Calu3 (cell line): ENCODE results near the gene RFC2. TPM values are rescaled to one million over a fixed set of nuclear protein-coding genes. Genes with fewer than 3 reads are reported as not detected.
"Not testable (repeated sequence)": the region's sequence is repeated elsewhere in the genome, so short reads cannot be mapped to it uniquely, and the experiment has no call there.

Experiments used
- BruUV-seq: library from RNA; stranded (reverse); fragments of 400-500 nt; replicated peaks from 2 replicates; lab custom pipeline; 2021; lab: Mats Ljungman, UMichigan
- CTCF ChIA-PET: fragments of 300-600 bp; sonication (Branson Sonifier 250); formaldehyde crosslinking; loops from one replicate; lab custom pipeline; 2022; ENCODE audit warnings: antibody characterized with exemption; lab: Charles Lee
- DNase-seq: peaks from one replicate; pipeline ENCODE4 v3.0.0; 2022
- H3K27ac Mint-ChIP-seq: one replicate; pipeline ENCODE4 v1.8.0; 2022; ENCODE audit warnings: mixed read lengths; ENCODE audit not compliant: unreplicated experiment
- H3K27me3 Mint-ChIP-seq: one replicate; pipeline ENCODE4 v1.8.0; 2022; ENCODE audit warnings: mixed read lengths; ENCODE audit not compliant: unreplicated experiment
- H3K36me3 Mint-ChIP-seq: one replicate; pipeline ENCODE4 v1.8.0; 2022; ENCODE audit warnings: mild to moderate bottlenecking, moderate library complexity, mixed read lengths; ENCODE audit not compliant: insufficient read depth, unreplicated experiment
- H3K4me1 Mint-ChIP-seq: one replicate; pipeline ENCODE4 v1.8.0; 2022; ENCODE audit warnings: mild to moderate bottlenecking, low read depth, mixed read lengths; ENCODE audit not compliant: unreplicated experiment
- H3K4me3 Mint-ChIP-seq: one replicate; pipeline ENCODE4 v1.8.0; 2022; ENCODE audit warnings: mild to moderate bottlenecking, low read depth, moderate library complexity, mixed read lengths; ENCODE audit not compliant: unreplicated experiment
- H3K9me3 Mint-ChIP-seq: one replicate; pipeline ENCODE4 v1.8.0; 2022; ENCODE audit warnings: low read depth, mixed read lengths; ENCODE audit not compliant: unreplicated experiment
- CTCF ChIP-seq: fragments of 200-600 bp; IDR thresholded peaks from one replicate; pipeline ENCODE4 v1.8.0; 2022; ENCODE audit warnings: antibody characterized with exemption; ENCODE audit not compliant: unreplicated experiment
- intact Hi-C: fragments of 100-400 bp; cut with micrococcal nuclease; formaldehyde crosslinking; loops from one replicate; pipeline ENCODE4 v1.10.0; 2022; ENCODE audit not compliant: unreplicated experiment
- total RNA-seq: library from RNA; stranded (reverse); gene quantifications from 2 replicates; pipeline ENCODE4 v1.2.3, GENCODE V29; 2022

RFC2 gene
- total RNA-seq, 1 experiment from 2014 or later, result 32.5 TPM

DNA sequence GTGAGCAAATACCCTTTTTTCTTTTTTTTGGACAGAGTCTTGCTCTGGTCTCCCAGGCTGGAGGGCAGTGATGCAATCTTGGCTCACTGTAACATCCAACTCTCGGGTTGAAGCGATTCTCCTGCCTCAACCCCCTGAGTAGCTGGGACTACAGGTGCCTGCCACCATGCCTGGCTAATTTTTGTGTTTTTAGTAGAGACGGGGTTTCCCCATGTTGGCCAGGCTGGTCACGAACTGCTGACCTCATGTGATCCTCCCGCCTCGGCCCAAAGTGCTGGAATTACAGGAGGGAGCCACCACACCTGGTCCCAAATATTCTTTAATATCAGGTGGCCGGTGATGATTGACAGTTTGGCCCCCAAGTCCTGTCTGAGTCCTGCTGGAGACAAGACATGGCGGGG is 37.8 kb downstream of the RFC2 start:
- no peak for DNase-seq
- Mint-ChIP-seq H3K4me1 (no peaks in the 10 kb centered on the region), H3K36me3 (no peaks in the 10 kb centered on the region), H3K27me3 (no peaks in the 10 kb centered on the region), H3K9me3 (no peaks in the 10 kb centered on the region), H3K4me3 (no peak overlapping the region), H3K27ac (no peak overlapping the region)
- CTCF ChIA-PET, result no interaction called here
- no TSS peak for BruUV-seq
- TF ChIP-seq CTCF, result no peak
- intact Hi-C loops, result no loop called here

DNA sequence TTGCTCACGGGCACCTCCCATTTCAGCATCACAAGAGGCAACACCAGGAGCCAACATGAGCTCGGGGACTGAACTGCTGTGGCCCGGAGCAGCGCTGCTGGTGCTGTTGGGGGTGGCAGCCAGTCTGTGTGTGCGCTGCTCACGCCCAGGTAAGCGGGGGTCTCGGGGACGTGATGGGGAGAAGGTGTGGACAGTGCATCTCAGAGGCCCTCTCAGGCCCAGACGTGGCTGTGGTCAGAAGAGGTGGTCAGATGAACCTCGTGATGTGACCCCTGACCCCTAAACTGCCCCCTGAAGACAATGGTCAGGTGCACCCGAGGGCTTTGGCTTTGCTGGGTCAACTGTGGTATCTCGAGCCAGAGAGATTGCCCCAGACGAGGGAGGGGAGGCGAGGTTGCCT is 38.3 kb downstream of the RFC2 start:
- Mint-ChIP-seq H3K9me3 (no peaks in the 10 kb centered on the region), H3K27me3 (no peaks in the 10 kb centered on the region), H3K4me3 (no peak overlapping the region), H3K36me3 (no peaks in the 10 kb centered on the region), H3K4me1 (no peaks in the 10 kb centered on the region), H3K27ac (no peak overlapping the region)
- CTCF ChIA-PET, result no interaction called here
- no peak for DNase-seq
- intact Hi-C loops, result no loop called here
- no TSS peak for BruUV-seq
- no peak for TF ChIP-seq CTCF

GRCh38 chr7:74214816-74215630 is 39.2 kb downstream of the RFC2 start:
- DNase-seq, result no peak
- no peaks in the 10 kb centered on the region for H3K36me3 Mint-ChIP-seq
- CTCF ChIA-PET, result no interaction called here
- no peak overlapping the region for H3K27ac Mint-ChIP-seq
- intact Hi-C loops, result no loop called here
- TF ChIP-seq CTCF, result no peak
- H3K27me3 Mint-ChIP-seq, result no peaks in the 10 kb centered on the region
- no peaks in the 10 kb centered on the region for H3K4me1 Mint-ChIP-seq
- no peaks in the 10 kb centered on the region for H3K9me3 Mint-ChIP-seq
- H3K4me3 Mint-ChIP-seq, result no peak overlapping the region
- BruUV-seq, result no TSS peak

DNA sequence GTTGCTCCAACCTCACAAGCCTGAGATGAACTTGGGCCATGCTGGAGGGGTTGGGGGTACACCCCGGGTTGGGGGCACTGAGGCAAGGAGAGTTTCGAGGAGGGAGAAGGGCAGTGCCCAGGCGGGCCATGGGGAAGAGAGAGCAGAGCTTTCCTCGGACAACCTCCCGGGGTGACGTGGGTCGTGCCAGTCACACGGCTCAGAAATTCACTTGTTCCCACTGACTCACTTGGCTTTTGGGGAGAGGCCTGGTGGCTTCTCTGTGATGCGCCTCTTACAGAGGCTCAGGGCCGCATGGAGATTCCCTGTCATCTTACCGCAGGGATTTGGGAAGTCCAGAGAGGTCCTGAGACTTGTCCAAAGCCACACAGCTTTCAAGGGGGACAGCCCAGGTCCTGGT is 41.5 kb downstream of the RFC2 start:
- H3K4me3 Mint-ChIP-seq, result no peak overlapping the region
- no peaks in the 10 kb centered on the region for H3K36me3 Mint-ChIP-seq
- DNase-seq, result no peak
- H3K9me3 Mint-ChIP-seq, result no peaks in the 10 kb centered on the region
- no peaks in the 10 kb centered on the region for H3K27me3 Mint-ChIP-seq
- intact Hi-C loops, result no loop called here
- CTCF ChIA-PET, result no interaction called here
- H3K4me1 Mint-ChIP-seq, result peaks cover 10% of the 10 kb centered on the region
- TF ChIP-seq CTCF, result no peak
- no peak overlapping the region for H3K27ac Mint-ChIP-seq
- BruUV-seq, result no TSS peak

DNA sequence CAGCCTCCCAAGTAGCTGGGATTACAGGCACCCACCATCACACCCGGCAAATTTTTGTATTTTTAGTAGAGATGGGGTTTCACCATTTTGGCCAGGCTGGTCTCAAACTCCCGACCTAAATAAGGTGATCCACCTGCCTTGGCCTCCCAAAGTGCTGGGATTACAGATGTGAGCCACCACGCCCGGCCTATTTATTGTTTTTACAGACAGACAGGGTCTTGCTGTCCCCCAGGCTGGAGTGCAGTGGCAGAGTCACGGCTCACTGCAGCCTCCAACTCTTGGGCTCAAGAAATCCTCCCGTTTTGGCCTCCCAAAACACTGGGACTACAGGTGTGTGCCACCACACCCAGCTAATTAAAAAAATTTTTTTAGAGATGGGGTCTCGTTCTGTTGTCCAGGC is 46.0 kb downstream of the RFC2 start:
- CTCF ChIA-PET, H3K27ac Mint-ChIP-seq, BruUV-seq, H3K9me3 Mint-ChIP-seq, H3K4me1 Mint-ChIP-seq, H3K36me3 Mint-ChIP-seq, intact Hi-C loops, H3K4me3 Mint-ChIP-seq, DNase-seq: not testable (repeated sequence)
- peaks cover 12% of the 10 kb centered on the region for H3K27me3 Mint-ChIP-seq
